A549 (cell line): Measurements from ENCODE around the gene MYO15B. TPM values are rescaled to one million over a fixed set of nuclear protein-coding genes. Genes with fewer than 3 reads are reported as not detected.

ENCODE experiments used
- ATAC-seq, 2 experiments: fragments of 200-7000 bp in 1 of 2; fragments of >200 bp in 1 of 2; cut with Nextera tagmentation in 1 of 2; cut with Tn5 transposase in 1 of 2; 3 replicates each; pipeline versions ENCODE4 v1.8.0 to v1.9.1; 2018 to 2020; ENCODE audit warnings: mild to moderate bottlenecking in 1 of 2, moderate library complexity in 1 of 2
- CTCF ChIA-PET: fragments of 300-600 bp; sonication (Branson Sonifier 250); formaldehyde crosslinking; extraction: SDS; loops from one replicate; lab custom pipeline; 2021; ENCODE audit warnings: antibody characterized with exemption, inconsistent platforms; lab: Yijun Ruan, JAX
- POLR2A ChIA-PET: fragments of 350-600 bp; formaldehyde crosslinking; extraction: SDS; loops from one replicate; lab custom pipeline; 2021; ENCODE audit warnings: antibody characterized with exemption, inconsistent platforms; lab: Yijun Ruan, JAX
- DNase-seq, 2 experiments: peaks; one replicate each; pipeline versions ENCODE4 v3.0.0 to v3.0.0-alpha.2; 2011 to 2016; ENCODE audit warnings: low read depth in 1 of 2, low spot score in 1 of 2
- FAIRE-seq: peaks from 2 replicates; lab custom pipeline; 2011; peaks lifted over from hg19 to GRCh38; lab: Jason Lieb, UNC
- H3K27ac ChIP-seq, 2 experiments: fragments of >200 bp; sonication (Bioruptor Twin); formaldehyde crosslinking; 3 replicates each; pipeline ENCODE4 v1.5.1; 2016 to 2017
- H3K4me1 ChIP-seq: fragments of >200 bp; sonication (Bioruptor Twin); formaldehyde crosslinking; 3 replicates; pipeline ENCODE4 v1.6.1; 2016
- H3K4me2 ChIP-seq: fragments of >200 bp; sonication (Bioruptor Twin); formaldehyde crosslinking; 3 replicates; pipeline ENCODE4 v1.6.1; 2016
- H3K4me3 ChIP-seq: fragments of >200 bp; sonication (Bioruptor Twin); formaldehyde crosslinking; 3 replicates; pipeline ENCODE4 v1.5.1; 2016
- H3K9me3 ChIP-seq: fragments of >200 bp; sonication (Bioruptor Twin); formaldehyde crosslinking; 3 replicates; pipeline ENCODE4 v1.6.1; 2016
- CBX8 ChIP-seq: fragments of 200-600 bp; sonication (generic); IDR thresholded peaks from 2 replicates; pipeline ENCODE4 v1.6.1; 2016
- CHD2 ChIP-seq: fragments of 150-350 bp; IDR thresholded peaks from 2 replicates; pipeline ENCODE4 v1.6.1; 2014; ENCODE audit warnings: low read length; ENCODE audit not compliant: partially characterized antibody
- CHD4 ChIP-seq: fragments of 200-600 bp; sonication (generic); IDR thresholded peaks from 2 replicates; pipeline ENCODE4 v1.6.1; 2016; ENCODE audit warnings: antibody characterized with exemption, mild to moderate bottlenecking, borderline replicate concordance
- EHF ChIP-seq: fragments of 250-450 bp; sonication (Bioruptor Pico); IDR thresholded peaks from 2 replicates; pipeline ENCODE4 v1.5.0; 2020; ENCODE audit warnings: mild to moderate bottlenecking
- EHMT2 ChIP-seq: fragments of 200-600 bp; sonication (generic); IDR thresholded peaks from 2 replicates; pipeline ENCODE4 v1.6.1; 2016; ENCODE audit warnings: antibody characterized with exemption, low read depth, mild to moderate bottlenecking, moderate library complexity
- EP300 ChIP-seq, 2 experiments: fragments of >200 bp; sonication (Bioruptor Twin); formaldehyde crosslinking; IDR thresholded peaks; 2 replicates in 1 of 2; 3 replicates in 1 of 2; pipeline ENCODE4 v1.6.1; 2016 to 2017
- FOSB ChIP-seq: fragments of 250-450 bp; sonication (Bioruptor Pico); IDR thresholded peaks from 2 replicates; pipeline ENCODE4 v1.5.0; 2020; ENCODE audit warnings: mild to moderate bottlenecking, moderate library complexity
- HDAC2 ChIP-seq: fragments of 200-600 bp; sonication (generic); IDR thresholded peaks from 2 replicates; pipeline ENCODE4 v1.6.1; 2016
- HMGXB4 ChIP-seq: fragments of 250-450 bp; sonication (Bioruptor Pico); IDR thresholded peaks from 2 replicates; pipeline ENCODE4 v1.5.0; 2021; ENCODE audit warnings: mild to moderate bottlenecking, moderate library complexity, borderline replicate concordance
- HOXB5 ChIP-seq: fragments of 250-450 bp; sonication (Bioruptor Pico); IDR thresholded peaks from 2 replicates; pipeline ENCODE4 v1.5.0; 2020; ENCODE audit warnings: mild to moderate bottlenecking, moderate library complexity
- JUN ChIP-seq, 2 experiments: fragments of >200 bp; sonication (Bioruptor Twin); formaldehyde crosslinking; IDR thresholded peaks; 2 replicates in 1 of 2; 3 replicates in 1 of 2; pipeline ENCODE4 v1.6.1; 2016 to 2017
- KDM5A ChIP-seq: fragments of 200-600 bp; sonication (generic); IDR thresholded peaks from 2 replicates; pipeline ENCODE4 v1.6.1; 2016; ENCODE audit warnings: antibody characterized with exemption, mild to moderate bottlenecking
- NFE2L2 ChIP-seq: fragments of 150-350 bp; conservative IDR thresholded peaks from 2 replicates; pipeline ENCODE4 v1.6.1; 2014; ENCODE audit warnings: low read length
- POLR2A ChIP-seq: IDR thresholded peaks from 2 replicates; pipeline ENCODE4 v1.6.1; 2012; ENCODE audit warnings: mild to moderate bottlenecking, low read length
- POLR2AphosphoS2 ChIP-seq: conservative IDR thresholded peaks from 2 replicates; pipeline ENCODE4 v1.6.1; 2012; ENCODE audit warnings: low read length, improper control_type of control experiment, inconsistent platforms
- RFX5 ChIP-seq: fragments of 450-650 bp; IDR thresholded peaks from 2 replicates; pipeline ENCODE4 v1.7.1; 2014; ENCODE audit warnings: antibody characterized with exemption, mild to moderate bottlenecking, moderate library complexity
- SMC3 ChIP-seq: fragments of >200 bp; sonication (Bioruptor Twin); formaldehyde crosslinking; IDR thresholded peaks from 3 replicates; pipeline ENCODE4 v1.6.1; 2018; ENCODE audit warnings: inconsistent platforms
- SREBF2 ChIP-seq: fragments of 450-650 bp; IDR thresholded peaks from 2 replicates; pipeline ENCODE4 v1.6.1; 2014; ENCODE audit warnings: mild to moderate bottlenecking, moderate library complexity
- ZC3H11A ChIP-seq: fragments of 450-650 bp; IDR thresholded peaks from 2 replicates; pipeline ENCODE4 v1.6.1; 2014; ENCODE audit warnings: antibody characterized with exemption, mild to moderate bottlenecking
- ZFP36 ChIP-seq: fragments of 450-650 bp; IDR thresholded peaks from 2 replicates; pipeline ENCODE4 v1.6.1; 2014; ENCODE audit warnings: borderline replicate concordance; ENCODE audit not compliant: partially characterized antibody
- WGBS: methylation state at CpG from one replicate; pipeline ENCODE4 v1.1.6; 2017; ENCODE audit errors: missing lambda C conversion rate; 5-methylcytosine and 5-hydroxymethylcytosine counted together
- polyA plus RNA-seq, 4 experiments: library from polyadenylated mRNA; depleted of rRNA in 3 of 4; stranded (reverse); fragments of >200 nt; fragmentation: RNase III in 1 of 4; extraction: RNeasy Plus Mini Kit Qiagen cat#74134 plus additional on column Dnase treatment in 1 of 4; gene quantifications; 2 replicates in 3 of 4; 3 replicates in 1 of 4; pipeline ENCODE4 v1.2.3, GENCODE V29; 2011 to 2017
- TF ChIP-seq, protein P1 (sequence below): fragments of >200 bp; sonication (Bioruptor Twin); formaldehyde crosslinking; IDR thresholded peaks from 3 replicates; pipeline ENCODE4 v1.6.1; 2016

The MYO15B gene
- polyA plus RNA-seq, 2 of the 4 experiments (the other 2 are of a cell fraction), result 12.4 to 33.9 TPM

DNA sequence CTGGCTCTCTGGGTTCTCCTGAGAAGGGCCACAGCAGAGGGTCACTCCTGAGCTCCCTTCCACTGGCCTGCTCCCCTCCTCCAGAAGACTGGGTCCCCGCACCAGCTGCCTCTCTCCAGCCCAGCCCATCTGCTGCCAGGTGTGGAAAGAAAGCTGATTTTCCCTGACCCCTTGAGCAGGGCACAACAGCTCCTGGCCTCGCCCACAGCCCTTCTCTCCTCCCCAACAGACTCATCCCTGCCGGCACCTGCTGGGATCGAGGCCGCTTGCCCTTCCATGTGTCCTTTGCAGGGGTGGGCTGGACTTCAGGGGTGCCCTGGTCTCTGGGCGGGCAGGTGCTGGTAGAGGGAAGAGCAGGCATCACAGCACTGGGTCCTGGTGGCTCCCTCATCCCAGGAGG is 40.8 kb downstream of the MYO15B start:
- CTCF ChIA-PET, result interaction anchor here (0.7 to 51.3 kb wide), 10 partner anchors 5 to 268 kb away, joined by 3 to 2254 read pairs (median 86); partner anchors contain the start of genes GALK1, MYO15B, RECQL5 and SAP30BP
- Histone ChIP-seq H3K9me3 (no peaks in the 10 kb centered on the region), H3K4me3 (no peak overlapping the region), H3K4me2 (no peak overlapping the region), H3K27ac (no peak overlapping the region), H3K4me1 (peaks cover 10% of the 10 kb centered on the region)
- POLR2A ChIA-PET, result interaction anchor here (0.6 kb wide), 1 partner anchor 36 kb away, joined by 3 read pairs; no protein-coding TSS in a partner anchor
- 83% methylated on average over 6 of the region's 6 CpGs for WGBS
- FAIRE-seq (no peak), DNase-seq (no peak), ATAC-seq (no peak)
- TF ChIP-seq KDM5A (no peak), FOSB (CRISPR knock-in tag) (no peak), CBX8 (no peak), RFX5 (no peak), HOXB5 (no peak)
- TF ChIP-seq, protein P1, sequence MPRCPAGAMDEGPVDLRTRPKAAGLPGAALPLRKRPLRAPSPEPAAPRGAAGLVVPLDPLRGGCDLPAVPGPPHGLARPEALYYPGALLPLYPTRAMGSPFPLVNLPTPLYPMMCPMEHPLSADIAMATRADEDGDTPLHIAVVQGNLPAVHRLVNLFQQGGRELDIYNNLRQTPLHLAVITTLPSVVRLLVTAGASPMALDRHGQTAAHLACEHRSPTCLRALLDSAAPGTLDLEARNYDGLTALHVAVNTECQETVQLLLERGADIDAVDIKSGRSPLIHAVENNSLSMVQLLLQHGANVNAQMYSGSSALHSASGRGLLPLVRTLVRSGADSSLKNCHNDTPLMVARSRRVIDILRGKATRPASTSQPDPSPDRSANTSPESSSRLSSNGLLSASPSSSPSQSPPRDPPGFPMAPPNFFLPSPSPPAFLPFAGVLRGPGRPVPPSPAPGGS, result no peak

- Histone ChIP-seq H3K4me2 (no peak overlapping the region), H3K27ac (no peak overlapping the region), H3K9me3 (no peaks in the 10 kb centered on the region), H3K4me3 (no peak overlapping the region), H3K4me1 (peaks cover 17% of the 10 kb centered on the region)
- CTCF ChIA-PET, result interaction anchor here (0.9 to 51.3 kb wide), 10 partner anchors 4 to 201 kb away, joined by 3 to 2254 read pairs (median 86); partner anchors contain the start of genes GALK1, MYO15B, RECQL5 and SAP30BP
- WGBS, result 80% methylated on average over 14 of the region's 14 CpGs
- DNase-seq, result no peak
- ATAC-seq, result no peak
- TF ChIP-seq NFE2L2 (no peak), JUN (IDR thresholded peaks at IDR 0.05) (peak in 1 of 2 experiments; percentile 0; a peak in 1 of 5 replicates)
- no peak for FAIRE-seq
- POLR2A ChIA-PET, result interaction anchor here (0.9 kb wide), 1 partner anchor 119 kb away, joined by 8 read pairs; no protein-coding TSS in a partner anchor
These were observed 41.6 kb downstream of the MYO15B start for GRCh38 chr17:75629157-75629556.

DNA sequence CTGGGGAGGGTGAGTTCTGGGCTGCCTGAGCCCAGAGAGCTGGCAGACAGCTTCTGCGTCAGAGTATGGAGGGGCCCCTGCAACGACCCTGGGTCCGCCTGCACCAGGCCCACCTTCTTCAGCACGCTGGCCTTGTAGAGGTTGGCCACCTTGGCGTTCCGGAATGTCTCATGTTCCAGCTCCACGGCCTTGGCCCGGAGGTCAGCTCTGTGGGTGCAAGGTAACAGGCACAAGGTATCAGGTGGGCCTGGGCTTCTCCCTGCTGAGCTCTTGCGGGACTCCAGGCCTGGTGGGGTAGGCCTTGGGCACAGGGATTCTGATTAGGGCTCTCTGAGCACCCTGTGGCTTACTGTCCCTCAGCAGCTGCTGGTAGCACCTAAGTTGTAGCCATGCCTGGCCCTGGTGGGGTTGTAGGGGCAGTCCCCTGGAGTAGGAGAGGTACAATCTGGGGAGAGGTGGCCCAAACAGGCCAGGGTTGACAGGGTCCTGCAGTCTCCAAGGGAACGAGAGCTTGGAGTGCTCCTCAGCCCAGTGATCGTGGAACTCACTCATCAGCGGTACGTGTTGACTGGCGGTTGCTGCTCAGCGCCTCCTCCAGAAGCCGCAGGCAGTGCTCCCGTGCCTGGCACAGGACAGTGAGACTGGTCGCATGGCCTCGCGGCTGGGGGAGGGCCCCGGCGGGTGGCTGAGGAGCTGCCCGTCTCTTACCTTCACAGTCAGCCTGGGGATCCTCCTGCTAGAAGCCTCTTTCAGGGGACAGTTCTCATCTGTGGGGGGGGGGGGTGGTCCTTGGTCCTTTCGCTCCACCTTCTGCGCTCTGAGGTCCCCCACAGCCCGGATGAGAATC is 42.7 kb downstream of the MYO15B start:
- H3K9me3 ChIP-seq, result no peaks in the 10 kb centered on the region
- TF ChIP-seq SMC3 (no peak), POLR2AphosphoS2 (no peak), ZFP36 (no peak), CHD4 (no peak), ZC3H11A (no peak), SREBF2 (no peak), EHF (CRISPR knock-in tag) (no peak), CHD2 (no peak), POLR2A (no peak), HOXB5 (no peak), NFE2L2 (no peak), EHMT2 (no peak), HMGXB4 (CRISPR knock-in tag) (no peak), HDAC2 (no peak), EP300 (IDR thresholded peaks at IDR 0.05) (no peak)
- TF ChIP-seq, protein P1, result no peak
- no peak overlapping the region for H3K4me3 ChIP-seq
- DNase-seq (no peak), FAIRE-seq (no peak), ATAC-seq (no peak)
- CTCF ChIA-PET, result interaction anchor here (0.5 to 51.3 kb wide), 11 partner anchors 3 to 257 kb away, joined by 3 to 2254 read pairs (median 23); partner anchors contain the start of genes GALK1, MYO15B, RECQL5 and SAP30BP
- no peak overlapping the region for H3K27ac ChIP-seq
- no peak overlapping the region for H3K4me2 ChIP-seq
- H3K4me1 ChIP-seq, result peaks cover 19% of the 10 kb centered on the region
- 82% methylated on average over 25 of the region's 26 CpGs for WGBS
- POLR2A ChIA-PET, result interaction anchor here (0.9 to 1.1 kb wide), 2 partner anchors 37 to 118 kb away, joined by 3 to 8 read pairs; partner anchors contain the start of genes RECQL5 and SAP30BP
